Measurements from ENCODE around the gene BLOC1S2.

DNA sequence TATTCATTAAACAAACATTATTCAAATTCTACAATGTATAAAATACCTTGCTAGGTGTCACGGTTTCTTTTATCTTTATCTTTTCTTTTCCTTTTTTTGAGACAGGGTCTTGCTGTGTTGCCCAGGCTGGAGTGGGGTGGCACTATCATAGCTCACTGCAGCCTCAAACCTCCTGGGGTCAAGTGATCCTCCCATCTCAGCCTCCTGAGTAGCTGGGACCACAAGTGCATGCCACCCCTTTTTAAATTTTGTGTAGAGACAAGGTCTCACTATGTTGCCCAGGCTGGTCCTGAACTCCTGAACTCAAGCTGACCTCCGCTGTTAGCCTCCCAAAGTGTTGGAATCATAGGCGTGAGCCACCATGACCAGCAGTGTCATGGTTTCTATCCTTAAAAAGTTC lies 17.9 kb upstream of the BLOC1S2 start:
- TF ChIP-seq, protein P1, sequence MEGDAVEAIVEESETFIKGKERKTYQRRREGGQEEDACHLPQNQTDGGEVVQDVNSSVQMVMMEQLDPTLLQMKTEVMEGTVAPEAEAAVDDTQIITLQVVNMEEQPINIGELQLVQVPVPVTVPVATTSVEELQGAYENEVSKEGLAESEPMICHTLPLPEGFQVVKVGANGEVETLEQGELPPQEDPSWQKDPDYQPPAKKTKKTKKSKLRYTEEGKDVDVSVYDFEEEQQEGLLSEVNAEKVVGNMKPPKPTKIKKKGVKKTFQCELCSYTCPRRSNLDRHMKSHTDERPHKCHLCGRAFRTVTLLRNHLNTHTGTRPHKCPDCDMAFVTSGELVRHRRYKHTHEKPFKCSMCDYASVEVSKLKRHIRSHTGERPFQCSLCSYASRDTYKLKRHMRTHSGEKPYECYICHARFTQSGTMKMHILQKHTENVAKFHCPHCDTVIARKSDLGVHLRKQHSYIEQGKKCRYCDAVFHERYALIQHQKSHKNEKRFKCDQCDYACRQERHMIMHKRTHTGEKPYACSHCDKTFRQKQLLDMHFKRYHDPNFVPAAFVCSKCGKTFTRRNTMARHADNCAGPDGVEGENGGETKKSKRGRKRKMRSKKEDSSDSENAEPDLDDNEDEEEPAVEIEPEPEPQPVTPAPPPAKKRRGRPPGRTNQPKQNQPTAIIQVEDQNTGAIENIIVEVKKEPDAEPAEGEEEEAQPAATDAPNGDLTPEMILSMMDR (IDR thresholded peaks at IDR 0.05; ENCODE audit: insufficient read depth, low read depth, low read length): no peak
- no peak for TF ChIP-seq EZH2 (IDR thresholded peaks at IDR 0.05; ENCODE audit: insufficient read depth, low read length)

Measured in astrocyte (in vitro differentiated cells and primary cell).